Measurements from ENCODE around the gene KRT12. TPM values are rescaled to one million over a fixed set of nuclear protein-coding genes. Genes with fewer than 3 reads are reported as not detected.

The KRT12 gene
- total RNA-seq (not detected), polyA plus RNA-seq (not detected)
- long read RNA-seq, donor 1 = 0 reads
- long read RNA-seq, donor 2 = 0 reads
- long read RNA-seq, donor 3 = 0 reads

GRCh38 chr17:40866838-40867237, at the start of gene KRT12:
Gene KRT12 (minus strand): TSS chr17:40867223. CDS start chr17:40867186, 37 bp downstream.
- no peaks in the 10 kb centered on the region for H3K36me3 ChIP-seq
- peaks cover 0 to 33% (median 14%) of the 10 kb centered on the region in 7 donors for H3K27me3 ChIP-seq
- no peak for TF ChIP-seq CTCF (IDR thresholded peaks at IDR 0.05)
- WGBS, 2 donors = 78 to 81% methylated on average over 8 of the region's 8 CpGs
- no peak for DNase-seq
- H3K4me1 ChIP-seq = no peaks in the 10 kb centered on the region
- no peak for ATAC-seq
- intact Hi-C loops (cut with DNase I) = no loop called here
- no peak within 1 kb of the TSS for H3K4me3 ChIP-seq
- no peaks in the 10 kb centered on the region for H3K9me3 ChIP-seq
- no peak within 1 kb of the TSS for H3K27ac ChIP-seq

- ATAC-seq (no peak), DNase-seq (no peak)
- Histone ChIP-seq H3K9me3 (no peaks in the 10 kb centered on the region), H3K4me1 (peaks cover 0 to 30% (median 0%) of the 10 kb centered on the region in 9 donors), H3K4me3 (no peak overlapping the region), H3K27me3 (peaks cover 0 to 7% (median 0%) of the 10 kb centered on the region in 7 donors), H3K27ac (no peak overlapping the region), H3K36me3 (no peaks in the 10 kb centered on the region)
- TF ChIP-seq CTCF (IDR thresholded peaks at IDR 0.05) = no peak
- WGBS, 2 donors = 51% methylated on average over 1 of the region's 1 CpG
- intact Hi-C loops (cut with DNase I) = loop anchor here in 4 of 10 donors (5.0 to 10.0 kb wide), 4 partner anchors 408 to 746 kb away; no protein-coding TSS in a partner anchor
These were observed 49.3 kb upstream of the KRT12 start for GRCh38 chr17:40916366-40916765.

- Histone ChIP-seq H3K36me3 (no peaks in the 10 kb centered on the region), H3K9me3 (no peaks in the 10 kb centered on the region), H3K4me1 (peaks cover 0 to 30% (median 0%) of the 10 kb centered on the region in 9 donors), H3K4me3 (no peak overlapping the region), H3K27me3 (peaks cover 0 to 7% (median 0%) of the 10 kb centered on the region in 7 donors), H3K27ac (no peak overlapping the region)
- 77 to 88% methylated on average over 2 of the region's 2 CpGs for WGBS, 2 donors
- intact Hi-C loops (cut with DNase I) = loop anchor here in 4 of 10 donors (5.0 to 10.0 kb wide), 4 partner anchors 409 to 747 kb away; no protein-coding TSS in a partner anchor
- TF ChIP-seq CTCF (IDR thresholded peaks at IDR 0.05) = no peak
- no peak for DNase-seq
- ATAC-seq = no peak
These were observed 48.8 kb upstream of the KRT12 start for GRCh38 chr17:40915721-40916256.

GRCh38 chr17:40915199-40915661, 48.2 kb upstream of the KRT12 start:
- DNase-seq (no peak), ATAC-seq (no peak)
- no peaks in the 10 kb centered on the region for H3K36me3 ChIP-seq
- intact Hi-C loops (cut with DNase I) = loop anchor here in 4 of 10 donors (5.0 to 10.0 kb wide), 4 partner anchors 410 to 747 kb away; no protein-coding TSS in a partner anchor
- H3K27me3 ChIP-seq = peaks cover 0 to 7% (median 0%) of the 10 kb centered on the region in 7 donors
- H3K4me1 ChIP-seq = peaks cover 0 to 35% (median 0%) of the 10 kb centered on the region in 9 donors
- H3K27ac ChIP-seq = no peak overlapping the region
- no peak overlapping the region for H3K4me3 ChIP-seq
- no peak for TF ChIP-seq CTCF (IDR thresholded peaks at IDR 0.05)
- no peaks in the 10 kb centered on the region for H3K9me3 ChIP-seq
- WGBS, 2 donors = 66 to 69% methylated on average over 3 of the region's 3 CpGs

All from heart right ventricle (tissue), 16 donors.